GM19193 (cell line): ENCODE measurements around the gene ZNF593OS.

Experiments used
- POLR2A ChIP-seq: IDR thresholded peaks from 4 replicates; pipeline ENCODE4 v1.6.1; 2011; ENCODE audit not compliant: insufficient read depth, insufficient read length; ENCODE audit errors: extremely low read depth

The ZNF593OS gene

DNA sequence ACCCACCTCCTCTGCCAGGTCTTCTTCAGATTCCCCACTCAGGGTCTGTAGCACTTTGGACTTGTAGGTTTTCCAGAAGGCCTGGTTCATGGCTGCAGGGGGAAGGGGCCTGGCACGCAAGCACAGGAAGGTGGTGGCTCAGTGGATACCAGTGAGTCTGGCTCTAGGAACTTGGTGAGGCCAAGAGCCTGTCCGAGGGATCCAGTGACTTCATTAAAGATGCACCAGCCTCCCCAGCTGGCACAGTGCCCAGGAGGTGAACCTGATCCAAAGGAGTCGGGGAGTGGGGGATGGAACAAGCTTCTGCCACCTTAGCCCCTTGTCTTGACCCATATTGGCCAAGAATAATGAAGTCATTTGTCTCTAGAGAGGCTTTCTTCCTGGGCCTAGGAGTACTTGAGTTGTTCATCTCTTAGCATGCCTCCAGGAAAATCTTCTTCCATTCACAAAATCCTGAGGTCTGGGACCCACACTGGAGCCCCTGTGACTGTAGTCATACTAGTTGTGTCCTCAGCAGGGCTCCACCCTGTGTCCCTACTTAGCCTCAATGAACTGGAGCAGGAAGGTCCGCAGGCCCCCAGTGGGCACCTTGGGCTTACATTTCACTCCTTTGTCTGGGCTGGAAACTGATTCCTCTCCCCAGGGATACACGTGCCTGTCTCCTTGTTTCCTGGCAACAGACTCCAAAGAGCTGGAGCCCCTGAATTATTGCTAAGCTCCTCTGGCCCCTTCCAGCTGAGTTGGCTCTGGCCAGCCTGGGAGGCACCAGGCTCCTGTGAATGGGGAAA, 3.0 kb downstream of the ZNF593OS start, which contains the start of gene C1orf232:
Gene C1orf232 (minus strand): TSS at position 554 of the 788 bp plus-strand sequence. CDS start 464 bp downstream, at position 90.
- no peak for TF ChIP-seq POLR2A

DNA sequence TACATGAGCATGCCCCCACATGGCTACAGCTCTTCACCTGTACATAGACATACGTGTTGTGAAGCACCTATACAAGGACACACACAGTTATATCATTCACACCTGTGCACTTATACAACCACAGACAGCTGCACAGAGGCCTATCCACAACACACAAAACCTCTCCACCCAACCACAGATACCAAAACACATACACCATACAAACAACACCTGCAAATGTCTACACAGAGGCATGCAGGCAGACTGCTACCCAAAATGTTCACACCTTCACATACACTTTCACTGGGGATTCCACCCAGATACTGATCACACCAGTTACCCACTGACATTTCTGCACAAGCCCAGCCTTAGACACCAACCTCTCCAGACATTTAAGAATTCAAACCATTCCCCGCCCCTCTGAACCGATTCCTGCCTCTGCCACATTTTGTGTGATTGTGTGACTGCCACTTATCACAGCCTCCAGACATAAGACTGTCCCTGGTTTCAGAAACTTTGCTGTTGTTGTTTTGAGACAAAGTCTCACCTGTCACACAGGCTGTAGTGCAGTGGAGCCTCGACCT, 4.8 kb downstream of the ZNF593OS start:
- no peak for TF ChIP-seq POLR2A

DNA sequence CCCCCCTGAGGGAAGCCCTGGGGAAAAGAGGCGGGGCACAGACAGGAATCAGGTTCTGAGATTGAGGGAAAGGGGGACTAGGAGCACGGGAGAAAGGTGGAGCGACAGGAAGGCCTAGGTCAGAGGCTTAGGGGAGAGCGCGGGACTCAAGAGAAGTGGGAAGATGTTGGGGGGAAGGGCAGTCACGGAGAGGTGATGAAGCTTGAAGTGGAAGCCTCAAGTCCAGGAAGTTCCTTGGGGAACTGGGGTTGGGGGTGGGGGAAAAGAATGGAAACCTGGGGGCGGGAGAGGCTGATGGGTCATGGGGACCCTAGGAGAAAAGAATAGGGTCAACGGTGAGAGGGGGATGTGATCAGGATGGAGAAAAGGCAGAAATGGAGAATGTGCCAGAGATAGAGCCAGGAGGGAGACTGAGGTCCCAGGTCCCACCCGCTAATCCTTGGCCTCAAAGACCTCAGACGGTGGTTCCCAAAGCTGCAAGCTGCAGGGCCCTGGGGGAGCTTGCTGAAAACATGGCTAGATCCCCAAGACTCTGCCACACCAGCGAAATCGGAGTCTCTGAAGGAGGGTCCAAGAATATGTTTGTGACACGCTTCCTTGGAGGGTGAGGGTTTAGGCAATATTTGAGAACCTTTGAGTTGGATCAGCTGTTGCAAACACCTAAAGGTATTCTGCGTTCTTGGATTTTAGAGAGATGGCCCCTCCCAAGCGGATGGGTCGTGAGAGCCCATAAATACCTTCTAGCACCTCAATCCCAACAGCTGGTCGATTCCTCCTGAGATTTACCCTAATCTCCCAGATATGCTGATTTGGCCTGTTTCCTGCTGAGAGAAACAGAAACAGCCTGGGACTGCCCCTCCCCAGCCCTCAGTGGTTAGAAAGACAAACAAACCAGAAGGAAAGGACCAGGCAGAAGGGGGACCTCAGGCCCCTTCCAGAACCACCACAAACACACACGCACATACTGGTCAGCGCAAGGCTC, 6.5 kb downstream of the ZNF593OS start:
- no peak for TF ChIP-seq POLR2A

DNA sequence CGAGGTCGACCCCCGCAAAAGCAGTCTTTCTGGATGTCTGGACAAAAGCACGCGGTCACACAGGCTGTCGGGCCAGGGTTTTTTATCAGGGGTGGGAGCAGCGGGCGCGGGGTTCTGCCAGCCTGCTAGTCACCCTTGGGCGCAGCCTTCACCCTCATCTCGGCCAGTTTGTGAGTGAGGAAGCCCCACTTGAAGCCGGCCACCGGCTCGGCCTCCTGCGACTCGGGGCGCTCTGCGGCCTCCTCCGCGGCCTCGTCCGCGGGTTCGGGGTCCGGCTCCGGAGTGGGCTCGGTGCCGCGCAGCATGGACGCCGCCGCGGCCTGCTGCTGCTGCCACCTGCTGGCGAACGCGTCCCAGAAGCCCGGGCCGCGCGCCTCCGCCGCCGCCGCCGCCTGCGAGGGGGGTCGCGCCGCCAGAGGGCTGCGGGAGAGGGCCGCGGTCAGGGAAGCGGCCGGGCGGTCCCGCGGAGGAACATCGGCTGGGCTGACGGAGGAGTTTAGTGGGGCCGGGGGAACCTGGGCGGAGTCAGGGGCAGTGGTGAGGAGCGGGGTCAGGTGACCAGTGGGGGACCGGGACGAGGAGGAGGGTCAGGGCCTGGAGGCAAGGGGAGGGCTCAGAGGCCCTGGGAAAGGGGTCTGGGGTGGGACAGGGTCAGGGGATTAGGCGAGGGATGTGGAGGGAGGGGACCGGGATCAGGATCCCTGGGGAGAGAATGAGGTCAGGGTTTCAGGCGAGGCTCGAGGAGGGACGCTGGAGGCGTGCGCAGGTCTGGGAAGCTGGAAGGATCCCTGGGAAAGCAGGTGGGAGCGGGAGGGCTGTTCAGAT, 7.4 kb downstream of the ZNF593OS start:
- no peak for TF ChIP-seq POLR2A

DNA sequence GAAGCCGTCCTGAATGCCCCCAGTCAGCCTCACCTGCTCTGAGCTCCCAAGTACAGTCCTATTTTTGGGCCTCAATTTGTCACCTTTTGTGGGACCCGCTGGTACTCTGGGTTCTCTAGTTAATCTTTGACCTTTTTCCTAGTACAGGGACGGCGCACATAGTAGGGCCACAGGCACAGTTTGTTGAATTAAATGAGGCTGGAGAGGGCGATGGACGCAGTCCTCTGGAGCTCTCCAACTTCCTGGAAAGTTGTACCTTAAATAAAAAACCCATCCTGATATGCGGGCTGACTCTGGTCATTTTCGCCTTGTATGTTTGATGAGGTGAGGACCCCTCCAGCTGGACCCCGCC, 8.0 kb downstream of the ZNF593OS start:
- no peak for TF ChIP-seq POLR2A

DNA sequence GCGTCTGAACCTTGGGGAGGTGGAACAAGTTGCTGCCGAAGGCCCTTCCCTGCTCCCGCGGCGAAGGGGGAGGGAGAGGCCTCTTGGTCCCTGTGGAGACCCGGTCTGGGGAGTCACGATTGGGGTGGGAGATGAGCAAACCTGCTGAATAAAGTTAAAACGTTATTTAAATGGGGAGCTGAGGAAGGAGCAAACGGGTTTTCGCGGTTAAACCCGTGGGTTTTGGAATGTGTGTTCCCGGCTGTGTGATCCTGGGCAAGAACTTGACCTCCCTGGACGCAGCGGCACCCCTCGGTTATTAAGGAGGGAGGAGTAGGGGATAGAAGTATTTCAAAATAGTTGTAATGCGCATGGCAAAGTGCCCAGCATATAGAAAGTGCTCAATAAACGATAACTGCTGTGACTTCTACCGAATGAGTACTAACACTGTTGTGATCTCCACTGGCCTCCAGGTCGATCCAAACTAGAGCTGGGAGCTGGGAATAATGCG, 9.4 kb downstream of the ZNF593OS start:
- no peak for TF ChIP-seq POLR2A

DNA sequence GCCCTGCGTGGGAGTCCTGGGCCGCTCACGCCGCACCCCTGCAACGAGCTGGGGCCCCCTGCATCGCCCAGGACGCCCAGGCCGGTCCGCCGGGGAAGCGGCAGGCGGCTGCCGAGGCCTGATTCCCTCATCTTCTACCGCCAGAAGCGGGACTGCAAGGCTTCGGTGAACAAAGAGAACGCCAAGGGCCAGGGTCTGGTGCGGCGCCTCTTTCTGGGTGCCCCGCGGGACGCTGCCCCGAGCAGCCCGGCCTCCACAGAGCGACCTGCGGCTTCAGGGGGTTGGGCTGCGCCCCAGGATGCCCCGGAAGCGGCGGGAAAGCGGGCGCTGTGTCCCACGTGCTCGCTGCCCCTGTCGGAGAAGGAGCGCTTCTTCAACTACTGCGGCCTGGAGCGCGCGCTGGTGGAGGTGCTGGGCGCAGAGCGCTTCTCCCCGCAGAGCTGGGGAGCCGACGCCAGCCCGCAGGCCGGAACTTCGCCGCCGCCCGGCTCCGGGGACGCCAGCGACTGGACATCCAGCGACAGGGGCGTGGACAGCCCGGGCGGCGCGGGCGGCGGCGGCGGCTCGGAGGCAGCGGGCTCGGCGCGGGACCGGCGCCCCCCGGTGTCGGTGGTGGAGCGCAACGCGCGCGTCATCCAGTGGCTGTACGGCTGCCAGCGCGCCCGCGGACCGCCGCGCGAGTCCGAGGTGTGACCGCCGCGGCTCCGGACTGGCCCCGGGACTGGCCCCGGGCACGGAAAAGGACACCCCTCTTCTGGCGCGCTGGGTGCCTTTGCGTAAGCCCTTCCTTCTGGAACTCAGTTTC, 10.0 kb downstream of the ZNF593OS start:
- no peak for TF ChIP-seq POLR2A

DNA sequence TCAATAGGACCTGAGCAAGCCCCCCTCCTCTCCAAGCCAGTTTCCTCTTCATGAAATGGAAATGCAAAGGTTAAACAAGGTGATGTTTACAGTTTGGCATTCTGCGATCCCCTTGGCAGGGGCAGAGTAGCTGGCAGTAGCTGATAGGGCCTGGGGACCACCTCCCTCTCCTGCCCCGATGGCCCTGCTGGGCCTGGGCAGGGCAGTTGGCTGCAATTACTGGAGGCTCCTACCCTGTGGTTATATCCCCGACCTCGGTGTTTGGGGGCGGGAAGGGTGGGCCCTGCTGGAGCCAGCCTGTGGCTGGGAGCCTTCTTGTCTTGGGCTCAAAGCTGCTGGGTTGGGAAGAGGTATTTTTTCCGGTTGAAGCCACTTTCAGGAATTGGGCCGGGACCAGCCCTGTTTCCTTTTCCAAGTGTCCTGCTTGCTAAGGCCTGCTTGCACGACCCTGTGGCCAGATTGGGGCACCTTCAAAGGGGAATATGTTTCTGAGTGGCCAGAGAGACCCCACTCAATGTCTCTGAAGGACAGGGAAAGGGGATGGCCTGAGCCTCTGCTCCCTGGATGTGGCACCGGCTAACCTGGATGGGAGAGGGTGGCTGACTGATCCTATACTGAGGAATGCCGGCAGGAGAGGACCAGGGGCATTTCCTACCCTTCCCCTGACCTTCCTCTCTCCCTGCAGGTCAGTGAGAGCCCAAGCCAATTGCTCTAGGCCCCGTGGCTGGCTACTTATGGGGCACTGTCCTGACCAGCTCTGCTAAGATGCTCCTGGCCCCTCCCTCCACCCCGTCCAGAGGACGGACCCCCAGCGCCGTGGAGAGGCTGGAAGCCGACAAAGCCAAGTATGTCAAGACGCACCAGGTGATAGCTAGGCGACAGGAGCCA, 10.9 kb downstream of the ZNF593OS start:
- TF ChIP-seq POLR2A, result no peak

DNA sequence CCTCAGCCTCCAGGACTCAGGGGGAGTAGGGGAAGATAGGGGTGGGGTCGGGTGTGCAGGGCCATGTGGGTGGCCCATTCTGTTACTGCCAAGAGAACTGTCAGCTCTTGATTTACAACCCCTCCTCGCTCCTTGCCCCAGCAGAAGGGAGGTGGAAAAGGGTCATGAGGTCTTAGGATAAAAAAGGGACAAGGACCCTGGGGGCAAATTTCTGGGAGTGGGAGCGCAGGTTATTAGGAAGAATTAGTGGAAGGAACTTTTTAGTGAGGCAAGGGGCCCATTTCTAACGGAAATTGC, 11.9 kb downstream of the ZNF593OS start:
- no peak for TF ChIP-seq POLR2A

DNA sequence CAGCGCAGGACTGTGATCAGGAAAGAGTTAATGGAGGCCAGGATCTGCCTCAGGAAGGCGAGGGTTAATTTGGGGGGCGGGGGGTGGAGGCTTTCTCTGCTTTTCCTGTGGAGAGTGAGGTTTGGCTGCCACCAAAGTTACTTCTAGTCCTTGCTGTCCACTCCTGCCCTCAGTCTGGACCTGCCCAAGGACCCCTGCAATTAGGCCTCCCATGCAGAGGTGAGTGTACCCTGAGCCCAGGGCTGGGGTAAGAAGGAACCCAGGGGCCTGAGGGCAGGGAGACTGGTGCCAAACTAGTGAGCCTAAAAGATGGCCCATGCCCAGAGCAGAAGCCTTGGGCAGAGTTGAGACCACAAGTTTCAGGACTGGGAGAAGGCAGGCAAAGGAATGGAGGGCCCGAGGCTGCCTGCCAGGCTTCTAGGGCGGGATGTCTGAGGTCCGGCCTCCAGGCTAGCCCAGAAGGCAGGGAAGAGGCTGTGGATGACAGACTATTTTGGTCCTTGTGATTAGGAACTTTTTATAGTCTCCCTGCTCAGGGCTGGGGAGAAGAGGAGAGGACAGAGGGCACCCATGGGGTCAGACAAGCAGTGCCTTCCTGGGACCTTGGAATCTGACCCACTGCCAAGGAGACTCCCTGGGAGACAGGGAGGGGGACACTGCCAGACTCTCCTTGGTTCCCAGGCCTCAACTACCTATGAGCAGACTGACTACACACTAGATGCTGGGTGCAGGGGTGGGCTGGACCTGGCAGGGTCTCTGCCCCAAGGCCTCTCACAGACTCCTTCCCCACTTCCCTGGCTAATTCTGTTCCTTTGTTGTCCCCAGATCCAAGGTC, 12.5 kb downstream of the ZNF593OS start, which contains the start of gene FAM110D:
Gene FAM110D (plus strand): TSS at position 172 of the 835 bp plus-strand sequence. CDS start 2,213 bp downstream, outside the sequence.
- TF ChIP-seq POLR2A, result no peak

DNA sequence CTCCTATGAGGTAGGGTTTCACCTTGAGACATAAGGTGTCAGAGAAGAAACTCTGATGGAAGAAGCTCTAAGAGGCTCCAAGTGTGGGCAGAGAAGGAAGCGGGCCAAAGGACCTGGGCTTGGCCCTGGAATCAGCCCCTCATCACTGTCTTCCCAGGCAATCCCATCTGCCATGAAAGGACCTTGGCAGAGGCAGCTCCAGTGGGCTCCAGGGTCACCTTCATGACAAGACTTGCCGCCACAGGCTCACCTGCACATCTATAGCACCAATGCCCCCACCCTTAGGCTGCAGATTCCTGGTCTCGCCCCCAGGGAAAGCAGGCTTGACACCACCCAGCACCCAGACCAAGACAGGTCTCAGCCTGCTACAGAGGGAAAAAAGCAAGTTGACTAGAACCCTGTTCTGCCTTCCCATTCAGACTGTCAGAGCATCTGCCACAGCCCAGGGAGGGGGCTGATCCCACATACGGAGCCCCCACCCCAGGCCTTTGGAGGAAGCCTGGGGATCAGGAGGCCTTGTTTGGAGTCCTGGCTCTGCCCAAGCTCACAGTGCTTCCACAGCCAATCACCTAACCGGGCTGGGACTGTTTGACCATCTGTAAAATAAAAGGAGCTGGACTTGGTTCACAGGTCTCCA, 13.2 kb downstream of the ZNF593OS start:
- no peak for TF ChIP-seq POLR2A

DNA sequence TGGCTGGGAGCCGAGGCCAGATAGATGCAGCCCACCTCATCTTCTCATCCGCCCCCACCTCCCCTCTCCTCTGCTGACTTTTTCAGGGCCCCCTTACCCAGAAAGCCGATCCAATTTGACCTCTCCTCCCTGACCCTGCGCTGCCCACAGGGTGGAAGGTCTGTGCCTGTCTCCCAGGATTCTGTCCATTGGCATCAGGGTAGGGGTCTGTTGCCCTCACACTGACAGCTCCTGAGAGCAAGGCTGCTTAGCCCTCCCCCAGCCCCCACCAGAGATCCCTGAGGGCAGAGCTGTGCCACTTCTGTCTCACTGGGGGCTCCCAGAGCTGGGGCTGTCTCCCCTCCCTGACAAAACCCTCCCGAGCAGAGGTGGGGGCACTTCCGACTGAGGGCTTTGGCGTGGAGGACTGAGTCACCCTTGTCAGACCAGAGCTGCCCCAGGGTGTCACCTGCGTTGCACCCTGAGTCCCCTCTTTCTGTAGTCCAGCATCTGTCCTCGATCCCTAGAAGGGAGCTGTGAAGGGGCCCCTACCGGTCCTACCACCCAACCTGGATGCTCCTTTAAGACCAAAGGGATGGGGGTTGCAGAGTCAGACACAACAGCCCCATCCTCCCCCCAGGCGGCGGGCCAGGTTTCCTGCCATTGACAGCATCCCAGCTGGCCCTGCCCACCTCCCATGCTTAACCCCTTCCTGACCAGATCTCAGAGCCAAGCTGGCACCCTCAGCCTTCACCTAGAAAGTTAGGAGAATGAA, 15.2 kb downstream of the ZNF593OS start:
- TF ChIP-seq POLR2A, result no peak
